Measurements from ENCODE around the gene PDS5A.
"Not testable (repeated sequence)": the region's sequence is repeated elsewhere in the genome, so short reads cannot be mapped to it uniquely, and the experiment has no call there.

The PDS5A gene, protein sequence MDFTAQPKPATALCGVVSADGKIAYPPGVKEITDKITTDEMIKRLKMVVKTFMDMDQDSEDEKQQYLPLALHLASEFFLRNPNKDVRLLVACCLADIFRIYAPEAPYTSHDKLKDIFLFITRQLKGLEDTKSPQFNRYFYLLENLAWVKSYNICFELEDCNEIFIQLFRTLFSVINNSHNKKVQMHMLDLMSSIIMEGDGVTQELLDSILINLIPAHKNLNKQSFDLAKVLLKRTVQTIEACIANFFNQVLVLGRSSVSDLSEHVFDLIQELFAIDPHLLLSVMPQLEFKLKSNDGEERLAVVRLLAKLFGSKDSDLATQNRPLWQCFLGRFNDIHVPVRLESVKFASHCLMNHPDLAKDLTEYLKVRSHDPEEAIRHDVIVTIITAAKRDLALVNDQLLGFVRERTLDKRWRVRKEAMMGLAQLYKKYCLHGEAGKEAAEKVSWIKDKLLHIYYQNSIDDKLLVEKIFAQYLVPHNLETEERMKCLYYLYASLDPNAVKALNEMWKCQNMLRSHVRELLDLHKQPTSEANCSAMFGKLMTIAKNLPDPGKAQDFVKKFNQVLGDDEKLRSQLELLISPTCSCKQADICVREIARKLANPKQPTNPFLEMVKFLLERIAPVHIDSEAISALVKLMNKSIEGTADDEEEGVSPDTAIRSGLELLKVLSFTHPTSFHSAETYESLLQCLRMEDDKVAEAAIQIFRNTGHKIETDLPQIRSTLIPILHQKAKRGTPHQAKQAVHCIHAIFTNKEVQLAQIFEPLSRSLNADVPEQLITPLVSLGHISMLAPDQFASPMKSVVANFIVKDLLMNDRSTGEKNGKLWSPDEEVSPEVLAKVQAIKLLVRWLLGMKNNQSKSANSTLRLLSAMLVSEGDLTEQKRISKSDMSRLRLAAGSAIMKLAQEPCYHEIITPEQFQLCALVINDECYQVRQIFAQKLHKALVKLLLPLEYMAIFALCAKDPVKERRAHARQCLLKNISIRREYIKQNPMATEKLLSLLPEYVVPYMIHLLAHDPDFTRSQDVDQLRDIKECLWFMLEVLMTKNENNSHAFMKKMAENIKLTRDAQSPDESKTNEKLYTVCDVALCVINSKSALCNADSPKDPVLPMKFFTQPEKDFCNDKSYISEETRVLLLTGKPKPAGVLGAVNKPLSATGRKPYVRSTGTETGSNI (N-terminal part only)
- total RNA-seq, result 230 to 254 (median 235) reads per million in 4 donors

- peak; percentile 79 to 93 (median 84) for DNase-seq
These were observed at the start of gene PDS5A for GRCh38 chr4:39977489-39978377. TSS of gene PDS5A (minus strand) at chr4:39977911. CDS start at chr4:39976577, 1,334 bp downstream.

- DNase-seq, result not testable (repeated sequence)
These were observed 46.3 kb upstream of the PDS5A start for GRCh38 chr4:40024049-40024448.

DNA sequence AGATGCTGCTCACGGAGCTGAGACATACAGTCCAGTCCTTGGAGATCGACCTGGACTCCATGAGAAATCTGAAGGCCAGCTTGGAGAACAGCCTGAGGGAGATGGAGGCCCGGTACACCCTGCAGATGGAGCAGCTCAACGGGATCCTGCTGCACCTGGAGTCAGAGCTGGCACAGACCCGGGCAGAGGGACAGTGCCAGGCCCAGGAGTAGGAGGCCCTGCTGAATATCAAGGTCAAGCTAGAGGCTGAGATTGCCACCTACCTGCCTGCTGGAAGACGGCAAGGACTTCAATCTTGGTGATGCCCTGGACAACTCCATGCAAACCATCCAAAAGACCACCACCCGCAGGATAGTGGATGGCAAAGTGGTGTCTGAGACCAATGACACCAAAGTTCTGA lies 43.4 kb upstream of the PDS5A start:
- not testable (repeated sequence) for DNase-seq

- no peak for DNase-seq
These were observed 42.5 kb upstream of the PDS5A start for GRCh38 chr4:40020221-40020620.

- no peak for DNase-seq
These were observed 38.3 kb upstream of the PDS5A start for GRCh38 chr4:40016007-40016406.

- no peak for DNase-seq
These were observed 26.3 kb upstream of the PDS5A start for GRCh38 chr4:40003986-40004385.

- DNase-seq, result no peak
These were observed 23.0 kb upstream of the PDS5A start for GRCh38 chr4:40000711-40001110.

DNA sequence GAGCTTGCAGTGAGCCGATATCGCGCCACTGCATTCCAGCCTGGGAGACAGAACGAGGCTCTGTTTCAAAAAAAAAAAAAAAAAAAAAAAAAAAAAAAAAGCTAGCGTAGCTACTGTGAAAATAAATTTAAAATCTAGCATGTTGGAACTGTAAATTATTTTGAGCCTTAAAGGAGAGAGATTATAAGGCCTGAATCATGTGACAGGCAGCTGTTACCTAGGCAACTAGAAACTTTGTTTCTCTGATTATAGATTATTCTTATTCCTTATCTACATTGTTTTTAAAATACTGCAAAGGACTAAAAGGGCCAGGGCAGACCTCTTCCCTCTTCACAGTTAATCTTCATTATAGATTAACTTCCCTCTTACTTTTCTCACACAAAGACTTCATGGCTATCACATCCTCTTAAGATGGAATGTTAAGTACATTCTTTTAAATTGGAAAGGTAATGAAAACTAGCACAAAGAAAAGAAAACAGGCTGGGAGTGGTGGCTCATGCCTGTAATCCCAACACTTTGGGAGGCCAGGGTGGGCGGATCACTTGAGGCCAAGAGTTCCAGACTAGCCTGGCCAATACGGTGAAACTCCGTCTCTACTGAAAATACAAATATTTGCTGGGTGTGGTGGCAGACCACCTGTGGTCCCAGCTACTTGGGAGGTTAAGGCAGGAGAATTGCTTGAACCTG lies 21.1 kb upstream of the PDS5A start:
- DNase-seq, result no peak

GRCh38 chr4:39996811-39997210 lies 19.1 kb upstream of the PDS5A start:
- DNase-seq, result no peak

DNA sequence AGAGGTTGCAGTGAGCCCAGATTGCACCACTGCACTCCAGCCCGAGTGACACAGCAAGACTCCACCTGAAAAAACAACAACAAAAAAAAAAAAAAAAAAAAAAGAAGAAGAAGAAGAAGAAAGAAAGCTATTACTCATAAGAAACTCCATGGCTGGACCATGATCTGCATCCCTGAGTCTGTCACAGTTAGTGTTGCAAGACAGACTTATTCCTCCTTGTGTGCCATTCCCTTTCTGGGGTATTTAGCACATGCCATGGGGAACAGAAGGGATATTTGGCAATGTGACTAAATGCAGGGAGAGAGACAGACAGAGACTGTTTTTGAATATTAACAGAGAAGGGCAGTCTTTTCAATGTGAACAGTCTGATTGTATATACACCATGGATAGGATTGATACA lies 16.7 kb upstream of the PDS5A start:
- no peak for DNase-seq

DNA sequence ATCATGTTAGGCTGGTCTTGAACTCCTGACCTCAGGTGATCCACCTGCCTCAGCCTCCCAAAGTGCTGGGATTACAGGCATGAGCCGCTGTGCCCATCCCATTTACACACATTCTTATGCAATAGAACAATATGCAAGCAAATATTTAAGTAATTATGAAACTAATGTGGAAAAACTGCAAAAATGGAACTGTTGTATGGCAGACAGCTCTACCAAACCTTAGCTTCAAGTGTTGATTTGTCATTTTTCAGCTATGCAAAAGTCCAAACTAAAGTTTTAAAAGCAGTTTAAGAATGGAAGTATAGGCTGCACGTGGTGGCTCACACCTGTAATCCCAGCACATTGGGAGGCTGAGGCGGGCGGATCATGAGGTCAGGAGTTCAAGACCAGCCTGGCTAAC lies 11.7 kb upstream of the PDS5A start:
- not testable (repeated sequence) for DNase-seq

DNA sequence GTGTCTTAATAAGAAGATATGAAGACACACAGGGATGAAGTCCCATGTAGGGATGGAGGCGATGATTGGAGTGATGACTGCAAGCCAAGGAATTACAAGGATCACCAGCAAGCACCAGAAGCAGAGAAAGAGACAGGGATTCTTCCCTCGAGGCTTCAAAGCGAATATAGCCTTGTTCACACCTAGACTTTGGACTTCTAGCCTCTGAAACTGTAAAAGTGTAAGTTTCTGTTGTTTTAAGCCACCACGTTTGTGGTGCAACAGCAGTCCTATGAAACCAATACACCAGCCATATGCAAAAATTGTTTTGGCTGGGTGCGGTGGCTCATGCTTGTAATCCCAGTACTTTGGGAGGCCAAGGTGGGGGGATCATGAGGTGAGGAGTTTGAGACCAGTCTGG lies 9.8 kb upstream of the PDS5A start:
- no peak for DNase-seq

- DNase-seq, result no peak
These were observed 1.2 kb upstream of the PDS5A start for GRCh38 chr4:39978904-39979303.

GRCh38 chr4:39978378-39978775 lies 666 bp upstream of the PDS5A start:
- no peak for DNase-seq

DNA sequence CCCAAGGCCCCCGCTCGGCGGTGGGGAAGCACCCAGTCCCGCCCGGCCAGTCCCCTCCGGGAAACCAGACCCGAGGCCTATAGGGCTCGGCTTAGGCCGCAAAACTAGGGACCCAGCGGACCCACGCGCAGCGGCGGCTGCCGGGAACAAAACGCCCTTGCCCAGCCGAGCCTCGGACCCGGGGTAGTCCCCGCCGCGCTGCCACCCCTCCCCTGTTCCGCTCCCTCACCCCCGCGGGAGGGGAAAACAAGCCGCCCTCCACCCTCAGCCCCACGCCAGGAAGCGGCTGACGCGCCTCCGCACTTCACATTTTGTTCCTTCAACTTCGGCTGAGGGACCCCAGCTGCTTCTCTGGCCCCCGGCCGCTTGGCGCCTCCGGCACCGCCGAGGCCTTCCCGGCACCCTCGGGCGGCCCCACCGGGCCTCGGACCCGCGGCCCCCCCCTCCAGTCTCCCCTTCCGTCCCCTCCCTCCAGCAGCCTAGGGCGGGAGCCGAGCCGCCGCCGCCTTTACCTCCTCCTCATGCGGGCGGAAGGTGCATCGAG lies 694 bp downstream of the PDS5A start:
- peak in 3 of 5 donors; percentile 24 to 40 (median 33) for DNase-seq

GRCh38 chr4:39976141-39976944 lies 1.4 kb downstream of the PDS5A start:
- peak; percentile 23 to 74 (median 57) for DNase-seq

GRCh38 chr4:39975488-39976089 lies 2.1 kb downstream of the PDS5A start:
- no peak for DNase-seq

- not testable (repeated sequence) for DNase-seq
These were observed 4.7 kb downstream of the PDS5A start for GRCh38 chr4:39973052-39973451.

All from T-helper 1 cell (primary cell).